D341Med (cell line): Measurements from ENCODE around the gene PNLIPRP3.
"Not testable (repeated sequence)": the region's sequence is repeated elsewhere in the genome, so short reads cannot be mapped to it uniquely, and the experiment has no call there.

Experiments
- DNase-seq: peaks from one replicate; pipeline ENCODE4 v3.0.0; 2012; ENCODE audit warnings: low spot score

PNLIPRP3 gene

GRCh38 chr10:116427671-116428070 is at the start of gene PNLIPRP3:
TSS of gene PNLIPRP3 (plus strand) at chr10:116427847. CDS start at chr10:116428013, 166 bp downstream.
- no peak for DNase-seq

- no peak for DNase-seq
Observed at GRCh38 chr10:116382290-116382689, 45.4 kb upstream of the PNLIPRP3 start.

GRCh38 chr10:116385311-116385710 is 42.3 kb upstream of the PNLIPRP3 start:
- DNase-seq, result no peak

GRCh38 chr10:116385994-116386809 is 41.4 kb upstream of the PNLIPRP3 start:
- DNase-seq, result no peak

- DNase-seq, result not testable (repeated sequence)
Observed at GRCh38 chr10:116393246-116393831, 34.3 kb upstream of the PNLIPRP3 start.

GRCh38 chr10:116395223-116395985 is 32.2 kb upstream of the PNLIPRP3 start:
- no peak for DNase-seq

- DNase-seq, result no peak
Observed at GRCh38 chr10:116398224-116398623, 29.4 kb upstream of the PNLIPRP3 start.

GRCh38 chr10:116402858-116403257 is 24.8 kb upstream of the PNLIPRP3 start:
- DNase-seq, result no peak

- peak; percentile 20 for DNase-seq
Observed at GRCh38 chr10:116403740-116404250, 23.9 kb upstream of the PNLIPRP3 start.

GRCh38 chr10:116408719-116409118 is 18.9 kb upstream of the PNLIPRP3 start:
- no peak for DNase-seq

GRCh38 chr10:116410351-116410750 is 17.3 kb upstream of the PNLIPRP3 start:
- DNase-seq, result no peak

GRCh38 chr10:116417821-116418220 is 9.8 kb upstream of the PNLIPRP3 start:
- no peak for DNase-seq

- DNase-seq, result no peak
Observed at GRCh38 chr10:116418389-116418788, 9.3 kb upstream of the PNLIPRP3 start.

- no peak for DNase-seq
Observed at GRCh38 chr10:116421815-116422214, 5.8 kb upstream of the PNLIPRP3 start.

- no peak for DNase-seq
Observed at GRCh38 chr10:116429288-116429977, 1.8 kb downstream of the PNLIPRP3 start.

- DNase-seq, result no peak
Observed at GRCh38 chr10:116430288-116430687, 2.6 kb downstream of the PNLIPRP3 start.

GRCh38 chr10:116431598-116431997 is 4.0 kb downstream of the PNLIPRP3 start:
- DNase-seq, result no peak

GRCh38 chr10:116437076-116437692 is 9.5 kb downstream of the PNLIPRP3 start:
- no peak for DNase-seq

- DNase-seq, result no peak
Observed at GRCh38 chr10:116440330-116441030, 12.8 kb downstream of the PNLIPRP3 start.

GRCh38 chr10:116444527-116445142 is 17.0 kb downstream of the PNLIPRP3 start:
- peak; percentile 41 for DNase-seq
